GM18858 (cell line): ENCODE data around the gene BFSP2.

Source experiments
- ATAC-seq: cut with Tn5 transposase; IDR thresholded peaks from one replicate; pipeline ENCODE4 v1.9.1; 2021; ENCODE audit not compliant: unreplicated experiment

BFSP2 gene

DNA sequence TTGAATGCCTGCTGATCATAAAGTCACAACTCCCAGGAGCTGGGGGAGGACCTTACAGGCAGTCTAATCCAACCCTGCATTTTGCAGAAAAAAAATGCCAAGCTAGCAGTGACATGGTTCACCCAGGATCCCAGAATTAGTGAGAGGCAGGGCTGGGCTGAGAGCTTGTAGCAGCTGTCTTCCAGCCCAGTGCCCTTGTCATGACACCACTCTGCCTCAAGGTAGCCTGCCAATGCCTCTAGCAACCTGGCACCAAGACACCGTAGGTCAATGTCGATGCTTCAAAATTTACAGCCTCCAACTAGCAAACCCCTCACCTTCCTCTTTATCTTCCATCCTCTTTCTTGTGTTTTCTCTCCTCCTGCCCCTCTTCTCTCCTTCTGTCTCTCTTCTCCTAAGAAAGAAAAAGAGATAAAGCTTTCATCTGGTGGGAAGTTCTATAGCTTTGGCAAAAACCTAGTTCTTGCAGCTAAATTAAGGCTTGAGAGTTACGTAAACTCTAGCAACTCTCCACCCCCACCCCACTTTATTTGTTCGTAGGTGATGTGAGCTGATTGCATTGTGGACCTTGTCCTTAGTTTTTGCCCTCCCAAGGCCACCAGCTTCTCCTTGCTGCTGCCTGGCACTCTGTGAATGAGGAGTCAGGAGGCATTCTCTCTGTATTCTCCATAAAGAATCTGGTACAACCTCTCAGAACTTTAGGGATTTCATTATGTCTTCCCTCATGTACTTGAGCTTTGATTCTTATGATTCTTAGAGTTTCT is 18.3 kb upstream of the BFSP2 start:
- no peak for ATAC-seq

DNA sequence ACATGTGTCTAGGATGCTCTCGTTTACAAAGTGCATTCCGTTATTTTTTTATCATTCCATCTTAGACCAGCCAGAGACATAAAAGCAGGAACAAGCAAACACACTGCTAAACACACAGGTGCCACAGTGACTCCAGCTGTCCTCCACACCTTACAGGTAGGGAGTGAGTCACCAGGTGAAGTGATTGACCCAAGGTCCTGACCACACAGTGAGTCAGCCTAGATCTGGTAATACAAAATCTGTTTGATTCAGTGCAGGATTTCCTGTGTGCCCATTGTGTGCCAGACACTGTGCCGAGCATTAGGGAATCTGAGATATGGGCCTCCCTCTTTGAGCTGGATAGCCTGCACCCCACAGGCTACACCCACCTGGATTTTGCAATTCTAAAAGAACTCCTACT is 16.7 kb upstream of the BFSP2 start:
- ATAC-seq: no peak

GRCh38 chr3:133383741-133384140 is 16.1 kb upstream of the BFSP2 start:
- no peak for ATAC-seq

- ATAC-seq: no peak
These were observed 15.4 kb upstream of the BFSP2 start for GRCh38 chr3:133384331-133385027.

- no peak for ATAC-seq
These were observed 13.0 kb upstream of the BFSP2 start for GRCh38 chr3:133386876-133387275.

DNA sequence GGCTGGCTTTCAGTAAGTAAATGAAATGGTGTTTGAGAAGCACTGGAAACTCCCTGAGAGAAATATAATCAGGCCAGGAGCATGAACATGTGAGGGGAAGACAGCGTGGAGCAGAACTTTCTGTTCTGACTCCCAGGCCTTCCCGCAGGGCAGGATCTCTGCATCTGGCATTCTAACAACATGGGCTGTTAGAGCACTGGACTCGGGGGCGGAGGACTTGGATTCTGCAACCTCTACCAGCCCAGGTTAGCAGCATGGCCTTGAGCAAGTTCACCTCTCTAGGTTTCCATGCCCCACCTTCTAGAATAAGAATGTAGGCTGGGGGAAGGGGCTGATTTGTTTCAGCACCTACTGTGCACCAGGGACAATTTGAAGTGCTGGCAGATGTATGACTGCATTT is 12.5 kb upstream of the BFSP2 start:
- ATAC-seq: no peak

DNA sequence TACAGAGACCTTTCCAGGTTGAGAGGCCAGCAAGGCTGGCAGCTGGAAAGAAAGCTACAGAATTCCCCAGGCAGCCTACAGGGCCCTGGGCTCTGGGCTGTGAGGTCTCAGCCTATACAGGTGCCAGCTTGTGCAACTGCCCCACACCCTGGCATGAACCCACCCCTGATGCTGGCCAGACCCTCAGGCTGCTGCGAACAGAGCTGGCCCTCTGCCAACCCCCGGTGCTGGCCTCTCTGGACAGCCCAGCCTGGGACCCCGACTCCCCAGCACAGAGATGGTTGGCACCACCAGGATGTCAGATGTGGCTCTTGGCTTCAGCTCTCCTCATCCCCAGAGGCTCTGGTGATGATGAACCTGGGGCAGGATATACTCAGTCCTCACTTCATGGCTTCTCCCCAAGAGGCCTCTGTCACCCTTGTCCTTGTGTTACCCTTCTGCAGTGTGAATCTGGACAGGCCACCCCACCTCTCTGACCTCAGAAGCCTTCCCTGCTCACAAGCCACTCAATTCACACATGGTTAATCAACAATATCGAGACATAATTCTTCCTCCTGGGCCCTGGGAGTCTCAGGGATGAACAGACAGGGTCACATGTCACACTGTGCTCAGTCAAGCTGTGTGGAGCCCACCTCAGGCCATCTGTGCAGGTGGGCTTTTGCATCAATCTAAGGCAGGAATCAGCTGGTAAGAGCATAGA is 11.0 kb upstream of the BFSP2 start:
- ATAC-seq: no peak

DNA sequence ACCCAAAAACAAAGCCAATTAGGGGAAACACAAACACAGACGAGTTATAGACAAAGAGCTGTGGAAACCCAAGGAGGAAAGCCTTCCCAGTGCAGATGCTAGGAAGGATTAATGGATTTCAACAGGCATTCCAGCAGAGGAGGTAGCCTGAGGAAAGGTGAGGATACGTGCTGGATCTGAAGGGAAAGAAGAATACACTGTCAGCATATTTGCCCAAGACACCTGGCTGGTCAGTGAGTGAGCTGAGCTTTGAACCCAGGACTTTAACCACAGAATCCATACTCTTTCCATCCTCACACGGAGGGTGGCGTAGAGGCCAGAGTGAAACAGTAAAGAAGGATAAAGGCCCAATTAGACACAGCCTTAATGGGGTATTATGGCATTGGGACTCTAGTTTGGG is 9.1 kb upstream of the BFSP2 start:
- no peak for ATAC-seq

DNA sequence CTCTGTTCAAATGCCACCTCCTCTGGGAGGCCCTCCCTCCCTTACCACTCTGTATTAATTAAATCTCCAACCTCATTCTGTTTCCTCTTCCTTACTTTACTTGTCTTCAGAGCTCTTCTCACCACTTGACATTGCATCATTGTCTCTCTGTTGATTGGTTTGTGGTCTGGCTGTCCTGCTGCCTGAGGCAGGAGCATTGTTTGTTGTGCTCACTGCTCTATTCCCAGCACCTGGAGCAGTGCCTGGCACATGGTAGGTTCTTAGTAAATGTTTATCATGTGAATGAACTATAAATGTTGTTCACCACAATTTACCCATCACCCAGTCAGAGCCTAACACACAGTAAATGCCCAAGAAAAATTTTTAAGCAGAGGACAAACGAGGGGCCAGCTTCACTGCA is 6.7 kb upstream of the BFSP2 start:
- no peak for ATAC-seq

DNA sequence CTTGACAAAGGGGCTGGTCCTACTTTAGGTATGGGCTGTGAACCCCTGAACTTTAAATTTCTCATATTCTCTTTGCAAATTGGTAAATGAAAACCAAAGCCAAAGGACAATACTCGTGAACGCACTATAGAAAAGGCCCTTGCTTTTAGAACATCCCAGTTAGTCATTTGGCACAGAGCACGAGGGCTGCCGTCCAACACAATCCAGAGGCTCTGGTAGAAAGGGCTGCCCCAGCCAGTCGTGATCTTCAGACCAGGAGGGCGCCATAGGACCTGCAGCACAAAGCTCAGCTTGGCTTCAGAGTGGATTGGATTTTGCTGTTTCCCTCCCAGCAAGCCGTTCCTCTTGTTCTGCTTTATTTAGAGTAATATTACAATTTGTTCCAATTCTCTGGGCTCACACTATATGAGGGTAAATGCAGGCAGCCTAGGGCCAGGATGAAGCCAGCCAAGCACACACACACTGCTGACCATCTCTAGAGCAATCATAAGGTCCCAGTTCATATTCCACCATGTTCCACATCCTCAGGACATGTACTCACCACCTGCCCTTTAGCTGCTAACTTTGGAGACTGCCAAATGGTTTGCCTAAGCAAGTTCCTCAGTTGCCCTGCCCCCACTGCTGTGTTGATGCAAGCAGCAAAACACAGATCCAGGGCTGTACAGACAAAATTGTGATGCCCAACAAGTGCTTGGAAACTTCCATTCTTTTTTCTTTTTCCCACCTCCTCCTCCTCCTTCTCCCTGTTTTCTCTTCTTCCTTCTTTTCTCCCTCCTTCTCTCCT is 6.0 kb upstream of the BFSP2 start:
- ATAC-seq: no peak

DNA sequence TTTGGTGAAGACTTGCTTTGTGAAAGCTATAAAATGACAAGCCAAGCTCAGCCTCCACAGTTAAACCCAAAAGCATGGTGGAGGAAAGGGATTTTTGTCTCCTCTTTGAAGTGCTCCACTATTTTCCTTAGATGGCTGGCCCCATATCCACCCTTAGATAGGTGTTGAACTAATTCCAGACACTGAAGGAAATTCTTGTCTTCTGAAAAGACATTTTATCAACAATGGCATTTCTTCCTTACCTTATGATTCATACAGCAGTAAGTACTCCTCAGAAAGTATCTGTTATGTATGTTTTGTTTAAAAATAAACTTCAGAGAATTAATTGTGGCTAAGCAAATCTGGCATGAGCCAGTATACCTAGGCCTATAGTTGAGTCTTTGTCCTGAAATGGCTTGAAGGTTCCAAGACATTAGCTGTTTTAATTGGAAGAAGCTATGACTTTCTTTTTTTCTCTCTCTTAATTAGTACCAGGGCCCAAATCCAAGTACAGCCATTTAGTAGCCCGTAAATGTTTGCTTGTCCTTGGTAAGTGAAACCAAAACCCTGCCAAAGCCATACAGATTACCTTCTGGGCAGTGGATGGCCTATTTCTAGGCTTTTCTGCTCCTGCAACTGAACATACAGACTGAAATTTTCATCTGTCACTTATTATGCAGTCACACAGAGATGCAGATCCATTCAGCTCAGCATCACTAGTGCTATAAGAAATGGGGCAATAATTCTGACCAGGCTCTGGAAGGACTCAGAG is 5.1 kb upstream of the BFSP2 start:
- ATAC-seq: no peak

- ATAC-seq: no peak
These were observed 3.0 kb upstream of the BFSP2 start for GRCh38 chr3:133396906-133397305.

- ATAC-seq: no peak
These were observed 1.7 kb downstream of the BFSP2 start for GRCh38 chr3:133401374-133402135.

DNA sequence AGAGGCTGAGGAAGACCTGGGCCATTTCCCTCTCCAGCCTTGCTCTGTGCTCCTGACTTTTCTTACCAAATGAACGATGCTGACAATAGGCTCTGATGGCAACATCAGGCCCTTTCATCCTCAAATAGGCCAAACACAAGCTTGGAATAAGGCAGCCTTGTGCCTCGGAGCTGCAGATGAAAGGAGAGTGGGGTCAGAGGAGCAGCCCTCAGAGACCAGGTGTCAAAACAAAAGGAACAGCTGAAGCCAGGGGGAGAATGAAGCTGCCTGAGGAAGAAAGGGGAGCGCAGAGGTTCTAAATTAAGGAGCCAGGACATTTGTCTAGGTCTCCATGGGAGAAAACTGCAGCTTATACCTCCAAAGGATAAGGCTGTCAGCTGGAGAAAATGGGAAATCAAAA is 5.1 kb downstream of the BFSP2 start:
- ATAC-seq: no peak

DNA sequence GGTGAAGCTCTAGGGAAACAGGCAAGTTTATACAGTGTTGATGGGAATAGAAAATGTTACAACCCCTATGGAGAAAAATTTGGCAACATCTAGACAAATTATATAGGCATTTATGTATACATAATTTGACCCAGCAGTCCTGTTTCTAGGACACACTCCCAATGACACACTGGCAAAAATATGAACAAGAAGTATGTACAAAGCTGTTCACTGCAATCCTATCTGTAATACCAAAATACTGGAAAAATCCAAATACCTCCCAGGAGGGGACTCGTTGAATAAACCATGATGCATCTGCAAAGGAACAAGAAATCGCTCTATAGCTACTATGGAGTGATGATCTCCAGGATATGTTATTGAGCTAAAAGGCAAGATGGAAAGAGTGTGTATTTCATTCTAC is 8.5 kb downstream of the BFSP2 start:
- no peak for ATAC-seq

- no peak for ATAC-seq
These were observed 9.1 kb downstream of the BFSP2 start for GRCh38 chr3:133408961-133409360.

DNA sequence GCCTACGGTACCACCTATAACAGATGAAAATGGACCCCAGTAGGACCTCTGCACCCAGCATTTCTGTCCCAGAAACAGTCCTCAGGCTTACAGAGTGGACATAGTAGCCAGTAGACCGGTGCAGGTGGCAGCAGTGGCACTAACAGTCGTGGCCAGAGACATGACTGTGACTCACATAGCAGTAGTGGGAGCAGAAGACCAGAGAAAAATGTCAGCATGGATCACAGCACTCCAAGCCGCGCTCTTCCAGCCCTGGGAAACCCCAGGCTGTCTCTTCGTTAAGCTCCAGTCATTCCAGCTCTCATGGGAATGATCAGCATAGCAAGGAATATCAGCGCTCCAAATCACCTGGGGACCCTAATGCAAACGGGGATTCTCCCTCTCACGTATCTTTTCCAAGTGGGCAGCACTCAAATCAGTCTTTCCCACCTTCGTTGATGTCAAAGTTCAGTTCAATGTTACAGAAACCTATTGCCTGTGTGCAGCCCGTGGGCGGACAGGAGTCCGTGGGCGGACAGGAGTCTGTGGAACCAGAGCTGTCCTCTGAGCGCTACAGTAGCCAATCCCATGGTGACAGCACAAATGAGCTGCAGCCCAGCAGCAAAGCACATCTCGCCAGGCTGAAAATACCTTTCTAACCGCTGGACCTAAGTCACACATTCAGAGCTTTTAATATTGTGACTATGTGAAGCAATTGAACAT is 10.5 kb downstream of the BFSP2 start:
- no peak for ATAC-seq

DNA sequence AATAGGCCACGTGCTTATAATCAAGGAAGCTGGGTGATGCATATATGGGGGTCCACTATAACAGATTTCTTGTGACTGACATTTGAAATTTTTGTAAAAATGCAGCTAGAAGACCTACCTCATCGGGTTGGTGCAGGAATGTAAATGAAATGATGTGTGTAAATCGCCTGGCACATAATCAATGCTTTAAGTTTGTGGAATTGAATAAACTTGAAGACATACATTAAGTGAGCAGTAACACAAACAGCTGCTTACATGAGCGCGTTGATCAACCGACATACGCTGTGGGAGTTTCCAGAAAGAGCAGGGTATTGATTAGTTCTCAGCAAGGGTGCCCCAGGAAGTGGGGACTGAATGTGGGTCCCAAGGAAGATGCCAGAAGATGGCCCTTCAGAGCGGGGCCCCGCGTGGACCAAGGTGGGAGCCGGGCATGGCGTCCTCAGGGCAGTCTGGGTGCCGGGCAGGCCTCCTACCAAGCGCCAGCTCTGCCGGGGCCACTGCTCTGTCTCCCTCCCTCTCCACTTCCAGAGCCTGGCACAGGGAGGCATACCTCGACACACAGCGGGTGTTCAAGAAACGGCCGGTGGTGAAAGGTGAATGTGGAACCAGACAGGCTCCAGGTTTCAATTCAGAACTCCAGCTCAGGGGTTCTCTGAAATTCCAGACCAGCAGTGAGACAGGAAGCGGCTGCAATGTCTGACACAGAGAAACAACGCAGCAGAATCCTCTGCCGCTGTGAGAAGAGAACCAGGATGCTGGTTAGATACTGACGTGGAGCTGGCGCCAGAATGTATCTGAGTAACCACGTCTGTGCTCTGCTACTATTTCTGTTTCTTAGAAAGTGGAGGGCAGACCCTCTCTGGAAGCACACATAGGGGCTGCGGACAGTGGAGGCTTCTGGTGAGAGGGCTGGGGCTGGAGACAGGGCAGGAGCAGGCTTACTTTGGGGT is 12.6 kb downstream of the BFSP2 start:
- no peak for ATAC-seq
